ENCODE data around the gene RIPOR2. TPM values are rescaled to one million over a fixed set of nuclear protein-coding genes. Genes with fewer than 3 reads are reported as not detected.

RIPOR2 gene
- total and polyA plus RNA-seq, 8 donors = 2.0 to 19.3 (median 9.4) TPM; not detected in 1

DNA sequence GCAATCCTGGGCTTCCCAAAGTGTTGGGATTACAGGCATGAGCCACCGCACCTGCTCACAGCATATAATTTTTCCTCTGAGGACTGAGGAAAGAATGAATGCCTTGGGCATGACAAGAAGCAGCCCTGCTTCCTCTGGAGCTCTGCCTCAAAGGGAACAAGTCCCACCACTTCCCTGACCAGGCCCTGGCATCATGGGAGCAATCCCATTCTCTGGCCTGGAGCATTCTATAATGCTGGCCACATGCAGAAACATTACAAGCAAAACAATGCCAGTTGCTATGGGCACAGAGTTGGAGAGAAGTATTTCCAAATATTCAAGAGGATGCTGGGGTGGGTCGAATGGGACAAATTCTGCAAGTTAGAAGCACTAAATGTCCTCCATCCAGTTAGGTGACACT is 95.6 kb downstream of the RIPOR2 start:
- no peak for DNase-seq
- Histone ChIP-seq H3K4me3 (no peak overlapping the region), H3K9me3 (no peaks in the 10 kb centered on the region), H3K27ac (no peak overlapping the region), H3K36me3 (peaks cover 0 to 38% (median 26%) of the 10 kb centered on the region in 4 donors), H3K27me3 (no peaks in the 10 kb centered on the region), H3K4me1 (peaks cover 0 to 15% (median 5%) of the 10 kb centered on the region in 4 donors)
- 79 to 95% (median 87%) methylated on average over 2 of the region's 2 CpGs for WGBS, 5 donors
- intact Hi-C loops (cut with DNase I; ENCODE audit: low total_unique reads) = no loop called here
- TF ChIP-seq EP300 (IDR thresholded peaks at IDR 0.05) (no peak), POLR2AphosphoS5 (IDR thresholded peaks at IDR 0.05) (no peak)

DNA sequence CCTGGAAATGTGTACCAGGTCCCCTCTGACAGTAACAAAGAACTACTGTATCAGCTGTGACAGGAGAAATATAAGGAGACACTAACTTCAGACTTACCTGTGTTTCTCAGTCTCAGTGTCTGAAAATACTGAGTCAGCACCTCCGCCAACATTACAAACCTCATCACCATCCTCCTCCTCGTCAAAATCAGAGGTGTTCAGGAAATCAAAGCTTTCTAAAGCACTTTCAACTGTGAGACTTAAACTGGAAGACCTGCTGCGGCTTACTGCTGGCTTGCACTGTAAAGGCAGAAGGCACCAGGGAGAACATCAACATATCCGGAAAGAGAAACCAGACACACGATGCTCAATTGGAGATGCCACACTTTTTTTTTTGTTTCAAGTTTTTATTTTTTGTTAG is 96.8 kb downstream of the RIPOR2 start:
- intact Hi-C loops (cut with DNase I; ENCODE audit: low total_unique reads) = no loop called here
- 82 to 92% (median 91%) methylated on average over 5 of the region's 5 CpGs for WGBS, 5 donors
- TF ChIP-seq, protein P1, sequence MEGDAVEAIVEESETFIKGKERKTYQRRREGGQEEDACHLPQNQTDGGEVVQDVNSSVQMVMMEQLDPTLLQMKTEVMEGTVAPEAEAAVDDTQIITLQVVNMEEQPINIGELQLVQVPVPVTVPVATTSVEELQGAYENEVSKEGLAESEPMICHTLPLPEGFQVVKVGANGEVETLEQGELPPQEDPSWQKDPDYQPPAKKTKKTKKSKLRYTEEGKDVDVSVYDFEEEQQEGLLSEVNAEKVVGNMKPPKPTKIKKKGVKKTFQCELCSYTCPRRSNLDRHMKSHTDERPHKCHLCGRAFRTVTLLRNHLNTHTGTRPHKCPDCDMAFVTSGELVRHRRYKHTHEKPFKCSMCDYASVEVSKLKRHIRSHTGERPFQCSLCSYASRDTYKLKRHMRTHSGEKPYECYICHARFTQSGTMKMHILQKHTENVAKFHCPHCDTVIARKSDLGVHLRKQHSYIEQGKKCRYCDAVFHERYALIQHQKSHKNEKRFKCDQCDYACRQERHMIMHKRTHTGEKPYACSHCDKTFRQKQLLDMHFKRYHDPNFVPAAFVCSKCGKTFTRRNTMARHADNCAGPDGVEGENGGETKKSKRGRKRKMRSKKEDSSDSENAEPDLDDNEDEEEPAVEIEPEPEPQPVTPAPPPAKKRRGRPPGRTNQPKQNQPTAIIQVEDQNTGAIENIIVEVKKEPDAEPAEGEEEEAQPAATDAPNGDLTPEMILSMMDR (IDR thresholded peaks at IDR 0.05) = no peak
- TF ChIP-seq POLR2AphosphoS5 (IDR thresholded peaks at IDR 0.05) (no peak), EP300 (IDR thresholded peaks at IDR 0.05) (no peak), POLR2A (IDR thresholded peaks at IDR 0.05) (no peak)
- Histone ChIP-seq H3K4me1 (peaks cover 0 to 15% (median 5%) of the 10 kb centered on the region in 4 donors), H3K27ac (no peak overlapping the region), H3K9me3 (no peaks in the 10 kb centered on the region), H3K36me3 (peaks cover 0 to 32% (median 23%) of the 10 kb centered on the region in 4 donors), H3K4me3 (no peak overlapping the region), H3K27me3 (no peaks in the 10 kb centered on the region)
- no peak for DNase-seq

DNA sequence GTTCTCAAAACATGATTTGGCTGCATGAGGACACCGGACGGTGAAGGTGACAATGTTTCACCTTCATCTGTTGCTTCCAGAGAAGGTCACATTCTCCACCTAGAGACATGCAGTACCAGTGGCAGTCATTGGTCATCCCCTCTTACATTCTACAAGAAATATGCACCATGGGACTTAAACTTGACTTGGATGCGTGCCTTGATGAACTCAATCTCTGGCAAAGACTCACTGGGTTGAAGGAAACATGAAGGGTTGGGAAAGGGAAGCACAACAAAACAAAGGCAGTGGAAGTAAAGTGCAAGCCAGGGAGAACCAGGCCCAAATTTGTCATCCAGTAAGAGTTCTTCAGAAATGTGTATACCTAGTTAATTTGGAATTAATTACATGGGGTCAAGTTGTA is 97.7 kb downstream of the RIPOR2 start:
- no peak overlapping the region for H3K27ac ChIP-seq
- intact Hi-C loops (cut with DNase I; ENCODE audit: low total_unique reads) = no loop called here
- no peak overlapping the region for H3K4me3 ChIP-seq
- H3K27me3 ChIP-seq = no peaks in the 10 kb centered on the region
- H3K36me3 ChIP-seq = peaks cover 0 to 28% (median 20%) of the 10 kb centered on the region in 4 donors
- no peak for TF ChIP-seq POLR2AphosphoS5 (IDR thresholded peaks at IDR 0.05)
- no peak for TF ChIP-seq POLR2A (IDR thresholded peaks at IDR 0.05)
- TF ChIP-seq, protein P1 (IDR thresholded peaks at IDR 0.05) = no peak
- TF ChIP-seq EP300 (IDR thresholded peaks at IDR 0.05) = no peak
- WGBS, 5 donors = 94 to 97% (median 96%) methylated on average over 3 of the region's 3 CpGs
- no peaks in the 10 kb centered on the region for H3K9me3 ChIP-seq
- DNase-seq = no peak
- H3K4me1 ChIP-seq = peaks cover 0 to 15% (median 5%) of the 10 kb centered on the region in 4 donors

DNA sequence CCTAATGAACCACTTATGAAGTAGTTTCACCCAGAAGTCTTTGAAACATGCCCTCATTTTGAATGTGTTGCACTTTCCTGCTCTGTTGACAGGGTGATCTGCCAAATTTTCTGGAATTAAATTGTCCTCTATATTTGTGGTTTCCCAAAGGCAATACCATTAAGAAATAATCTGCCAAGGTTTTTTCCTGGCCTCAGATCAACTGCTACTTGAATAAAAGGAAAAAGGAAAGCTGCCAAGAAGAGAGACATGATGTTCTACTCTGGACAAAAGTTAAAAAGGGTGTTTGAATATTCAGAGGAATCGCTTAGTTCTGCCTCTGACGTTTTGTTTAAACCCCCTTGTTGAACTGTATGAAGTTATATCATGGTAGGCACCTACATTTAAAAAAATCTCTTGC is 99.7 kb downstream of the RIPOR2 start:
- TF ChIP-seq EP300 (IDR thresholded peaks at IDR 0.05) (no peak), POLR2AphosphoS5 (IDR thresholded peaks at IDR 0.05) (no peak), POLR2A (IDR thresholded peaks at IDR 0.05) (no peak)
- TF ChIP-seq, protein P1 (IDR thresholded peaks at IDR 0.05) = no peak
- peaks cover 0 to 33% (median 13%) of the 10 kb centered on the region in 4 donors for H3K36me3 ChIP-seq
- 19 to 37% (median 31%) methylated on average over 2 of the region's 2 CpGs for WGBS, 5 donors
- no peaks in the 10 kb centered on the region for H3K27me3 ChIP-seq
- peaks cover 0 to 15% (median 5%) of the 10 kb centered on the region in 4 donors for H3K4me1 ChIP-seq
- H3K4me3 ChIP-seq = no peak overlapping the region
- H3K27ac ChIP-seq = peak overlapping the region in 2 of 5 donors; percentile 7 to 23
- DNase-seq = no peak
- no peaks in the 10 kb centered on the region for H3K9me3 ChIP-seq
- intact Hi-C loops (cut with DNase I; ENCODE audit: low total_unique reads) = no loop called here

DNA sequence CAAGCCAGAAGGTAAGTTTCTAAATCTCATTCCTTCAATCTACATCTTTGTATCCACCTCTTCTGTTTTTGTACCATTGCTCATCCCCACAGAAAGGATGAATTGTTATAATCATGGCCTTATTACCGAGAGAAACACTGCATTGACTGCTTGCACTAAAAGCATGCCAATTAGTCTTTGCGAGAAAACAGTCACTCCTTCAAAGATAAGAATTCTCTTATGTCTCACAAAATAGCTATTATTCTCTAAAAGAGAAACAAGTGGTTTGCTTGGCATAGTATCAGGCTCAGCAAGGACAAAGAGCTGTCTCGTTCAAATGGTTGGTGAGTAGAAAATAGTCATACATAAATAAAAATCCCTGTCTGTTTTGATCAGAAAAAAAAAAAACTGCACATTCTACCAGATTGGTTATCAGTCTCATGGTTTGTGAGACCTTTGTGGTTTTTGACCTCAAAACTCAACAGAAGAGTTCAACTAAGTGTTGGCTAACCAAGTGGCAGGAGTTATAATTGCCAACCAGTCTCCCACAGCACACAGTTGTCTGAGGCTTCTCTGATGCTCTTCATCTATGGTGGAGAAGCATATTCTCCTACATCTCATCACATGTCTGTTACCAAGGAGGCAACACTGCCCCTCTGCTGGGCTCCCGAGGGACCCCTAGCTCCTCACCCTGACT is 101.9 kb downstream of the RIPOR2 start:
- Histone ChIP-seq H3K27me3 (no peaks in the 10 kb centered on the region), H3K27ac (no peak overlapping the region), H3K9me3 (no peaks in the 10 kb centered on the region), H3K36me3 (peaks cover 0 to 34% (median 14%) of the 10 kb centered on the region in 4 donors), H3K4me3 (no peak overlapping the region), H3K4me1 (peaks cover 0 to 15% (median 5%) of the 10 kb centered on the region in 4 donors)
- intact Hi-C loops (cut with DNase I; ENCODE audit: low total_unique reads) = no loop called here
- DNase-seq = no peak
- TF ChIP-seq EP300 (IDR thresholded peaks at IDR 0.05) (no peak), POLR2A (IDR thresholded peaks at IDR 0.05) (no peak), POLR2AphosphoS5 (IDR thresholded peaks at IDR 0.05) (no peak)
- TF ChIP-seq, protein P1 (IDR thresholded peaks at IDR 0.05) = no peak
- WGBS, 5 donors = 79 to 89% (median 85%) methylated on average over 4 of the region's 4 CpGs

Measured in stomach (tissue), 9 donors.